K562 (cell line): Measurements from ENCODE around the gene EFHC2. TPM values are rescaled to one million over a fixed set of nuclear protein-coding genes. Genes with fewer than 3 reads are reported as not detected.

ENCODE experiments used
- ATAC-seq: fragments of 200-7000 bp; cut with Tn5 transposase; 3 replicates; pipeline ENCODE4 v1.9.1; 2020; ENCODE audit warnings: moderate library complexity
- BruUV-seq: library from RNA; stranded (reverse); fragments of 400-500 nt; replicated peaks from 2 replicates; lab custom pipeline; 2021; lab: Mats Ljungman, UMichigan
- CTCF ChIA-PET: fragments of 300-600 bp; formaldehyde crosslinking; extraction: SDS; loops from one replicate; lab custom pipeline; 2021; ENCODE audit warnings: low intra/inter-chr PET ratio; lab: Yijun Ruan, JAX
- POLR2A ChIA-PET: fragments of 300-600, 350-650 bp; sonication (Branson Sonifier 250); formaldehyde crosslinking; extraction: SDS; loops from one replicate; lab custom pipeline; 2021; ENCODE audit warnings: antibody characterized with exemption, inconsistent platforms; lab: Yijun Ruan, JAX
- DNase-seq, 4 experiments: peaks; one replicate each; pipeline versions ENCODE4 v3.0.0 to v3.0.0-alpha.2; 2011 to 2018; ENCODE audit warnings: low spot score in 3 of 4, mixed read lengths in 3 of 4; ENCODE audit errors: extremely low read depth in 1 of 4
- FAIRE-seq: peaks from 2 replicates; lab custom pipeline; 2011; peaks lifted over from hg19 to GRCh38; lab: Jason Lieb, UNC
- H2AFZ ChIP-seq: 2 replicates; pipeline ENCODE4 v1.6.0; 2011; ENCODE audit warnings: low read depth, low read length, control low read depth, inconsistent platforms
- H3K27ac ChIP-seq: fragments of 200-600 bp; 3 replicates; pipeline ENCODE4 v1.8.0; 2011; ENCODE audit warnings: low read depth, mild to moderate bottlenecking, control low read depth, inconsistent platforms, low read length, moderate library complexity, mixed read lengths; ENCODE audit errors: extremely low read depth
- H3K27me3 ChIP-seq, 2 experiments: fragments of 300-600 bp in 1 of 2; 2 replicates in 1 of 2; 3 replicates in 1 of 2; pipeline versions ENCODE4 v1.6.0 to v1.8.0; 2011; ENCODE audit warnings: inconsistent platforms in 2 of 2, low read length in 2 of 2, mild to moderate bottlenecking in 1 of 2, mixed read lengths in 1 of 2, moderate library complexity in 1 of 2; ENCODE audit not compliant: control insufficient read depth in 2 of 2, insufficient read depth in 2 of 2
- H3K36me3 ChIP-seq: fragments of 300-600 bp; 3 replicates; pipeline ENCODE4 v1.8.0; 2011; ENCODE audit warnings: mild to moderate bottlenecking, low read length, inconsistent platforms; ENCODE audit not compliant: control insufficient read depth, insufficient read depth
- H3K4me1 ChIP-seq, 2 experiments: fragments of 200-600 bp in 1 of 2; replicated peaks in 1 of 2; 2 replicates in 1 of 2; 3 replicates in 1 of 2; pipeline versions ENCODE4 v1.5.1 to v1.8.0; 2011; ENCODE audit warnings: inconsistent platforms in 2 of 2, low read length in 2 of 2, mild to moderate bottlenecking in 1 of 2, mixed read lengths in 1 of 2, moderate library complexity in 1 of 2; ENCODE audit not compliant: control insufficient read depth in 2 of 2, insufficient read depth in 2 of 2
- H3K4me2 ChIP-seq: 2 replicates; pipeline ENCODE4 v1.6.1; 2011; ENCODE audit warnings: low read length, control low read depth, inconsistent platforms, mixed read lengths; ENCODE audit not compliant: insufficient read depth
- H3K4me3 ChIP-seq: fragments of 200-600 bp; sonication (generic), shearing (Covaris generic); 2 replicates; pipeline ENCODE4 v1.5.1; 2016; ENCODE audit warnings: control low read depth, inconsistent platforms
- H3K79me2 ChIP-seq: fragments of 200-600 bp; 3 replicates; pipeline ENCODE4 v1.8.0; 2011; ENCODE audit warnings: low read length, inconsistent platforms; ENCODE audit not compliant: control insufficient read depth, insufficient read depth
- H3K9ac ChIP-seq, 2 experiments: 2 replicates each; pipeline versions ENCODE4 v1.6.0 to v1.6.1; 2011; ENCODE audit warnings: low read depth in 2 of 2, low read length in 2 of 2, control low read depth in 1 of 2, inconsistent platforms in 1 of 2, mild to moderate bottlenecking in 1 of 2, mixed read lengths in 1 of 2; ENCODE audit not compliant: insufficient read depth in 1 of 2
- H3K9me1 ChIP-seq: one replicate; pipeline ENCODE4 v1.6.0; 2011; ENCODE audit warnings: inconsistent platforms, mild to moderate bottlenecking, low read length, moderate library complexity; ENCODE audit not compliant: control insufficient read depth, insufficient read depth
- H3K9me3 ChIP-seq: replicated peaks from 2 replicates; pipeline ENCODE4 v1.5.1; 2011; ENCODE audit warnings: low read depth, low read length, inconsistent platforms; ENCODE audit not compliant: control insufficient read depth, insufficient read depth
- H4K20me1 ChIP-seq: replicated peaks from 2 replicates; pipeline ENCODE4 v1.6.1; 2011; ENCODE audit warnings: low read length, inconsistent platforms, mixed read lengths; ENCODE audit not compliant: control insufficient read depth, insufficient read depth
- BRD9 ChIP-seq: fragments of 450-650 bp; IDR thresholded peaks from 2 replicates; pipeline ENCODE4 v1.6.1; 2018; ENCODE audit warnings: low read depth; ENCODE audit not compliant: partially characterized antibody
- CBFA2T3 ChIP-seq: fragments of 450-650 bp; IDR thresholded peaks from 2 replicates; pipeline ENCODE4 v1.6.1; 2017
- CSDE1 ChIP-seq, 2 experiments: fragments of 450-650 bp; IDR thresholded peaks; 2 replicates each; pipeline ENCODE4 v1.6.1; 2016; ENCODE audit warnings: mild to moderate bottlenecking in 1 of 2
- GABPB1 ChIP-seq: sonication (generic); formaldehyde crosslinking; IDR thresholded peaks from 2 replicates; pipeline ENCODE4 v1.8.0; 2022; ENCODE audit warnings: mild to moderate bottlenecking, missing genetic modification reagents
- MEF2D ChIP-seq: conservative IDR thresholded peaks from 2 replicates; pipeline ENCODE4 v1.6.1; 2016; ENCODE audit warnings: low read depth, missing genetic modification characterization, missing compliant biosample characterization
- MEIS2 ChIP-seq: fragments of 450-650 bp; IDR thresholded peaks from 2 replicates; pipeline ENCODE4 v1.6.1; 2014; ENCODE audit warnings: mild to moderate bottlenecking; ENCODE audit not compliant: partially characterized antibody
- MYBL2 ChIP-seq, 2 experiments: fragments of 450-650 bp in 1 of 2; sonication (generic) in 1 of 2; formaldehyde crosslinking in 1 of 2; IDR thresholded peaks; 2 replicates each; pipeline versions ENCODE4 v1.6.1 to v1.8.1; 2017 to 2022; ENCODE audit warnings: borderline replicate concordance in 1 of 2, inconsistent platforms in 1 of 2, low read depth in 1 of 2, mild to moderate bottlenecking in 1 of 2, missing genetic modification reagents in 1 of 2, moderate library complexity in 1 of 2
- NCOA2 ChIP-seq, 2 experiments: fragments of 450-650 bp; IDR thresholded peaks; 2 replicates each; pipeline ENCODE4 v1.6.1; 2018; ENCODE audit warnings: mild to moderate bottlenecking in 2 of 2, moderate library complexity in 1 of 2; ENCODE audit not compliant: partially characterized antibody in 2 of 2
- PHF8 ChIP-seq: fragments of 200-600 bp; sonication (generic); IDR thresholded peaks from 2 replicates; pipeline ENCODE4 v1.6.1; 2012; ENCODE audit warnings: mixed run types, mild to moderate bottlenecking, inconsistent platforms, low read length, moderate library complexity, borderline replicate concordance
- PKNOX1 ChIP-seq: fragments of 450-650 bp; IDR thresholded peaks from 2 replicates; pipeline ENCODE4 v1.6.1; 2016
- POLR2H ChIP-seq: IDR thresholded peaks from 2 replicates; pipeline ENCODE4 v1.6.1; 2016; ENCODE audit warnings: missing genetic modification characterization, low read depth, mild to moderate bottlenecking, control low read depth, missing compliant biosample characterization, moderate library complexity
- SUPT5H ChIP-seq: fragments of 450-650 bp; IDR thresholded peaks from 2 replicates; pipeline ENCODE4 v1.6.1; 2016
- TAL1 ChIP-seq: fragments of 450-650 bp; IDR thresholded peaks from 2 replicates; pipeline ENCODE4 v1.6.1; 2016; ENCODE audit warnings: mild to moderate bottlenecking
- ZNF507 ChIP-seq: conservative IDR thresholded peaks from 2 replicates; pipeline ENCODE4 v1.6.1; 2017; ENCODE audit warnings: missing genetic modification characterization, missing compliant biosample characterization
- WGBS: fragments of 100-300 bp; shearing (Covaris generic); methylation state at CpG from one replicate; pipeline ENCODE4 v1.1.6; 2016; ENCODE audit warnings: low coverage, mixed read lengths; ENCODE audit not compliant: insufficient coverage; ENCODE audit errors: missing lambda C conversion rate; 5-methylcytosine and 5-hydroxymethylcytosine counted together
- in situ Hi-C: fragments of 300-500 bp; cut with MboI; formaldehyde crosslinking; loops from 4 replicates; pipeline ENCODE4 v1.15.0; 2018; ENCODE audit warnings: inconsistent platforms, mixed read lengths
- intact Hi-C: fragments of 100-400 bp; cut with micrococcal nuclease; formaldehyde crosslinking; loops from 2 replicates; pipeline ENCODE4 v1.14.2; 2022
- polyA plus RNA-seq, 8 experiments: library from polyadenylated mRNA; depleted of rRNA in 4 of 8; stranded (reverse) in 5 of 8; unstranded in 3 of 8; fragments of >200 nt; fragmentation: Nextera tagmentation in 2 of 8; fragmentation: Illumina TruSeq in 1 of 8; extraction: Ambion mirVana in 2 of 8; extraction: Trizol in 1 of 8; gene quantifications; 2 replicates each; pipeline versions ENCODE4 v1.2.1 to v1.2.3, GENCODE V29; 2011 to 2014; ENCODE audit warnings: inconsistent platforms in 1 of 8, missing spikeins in 1 of 8
- total RNA-seq, 7 experiments: library from RNA; depleted of rRNA in 6 of 7; stranded (reverse); fragments of >200 nt in 6 of 7; fragmentation: Illumina TruSeq in 2 of 7; extraction: Trizol in 2 of 7; gene quantifications; 2 replicates each; pipeline versions ENCODE4 v1.2.1 to v1.2.3, GENCODE V29; 2011 to 2021; ENCODE audit warnings: low replicate concordance in 1 of 7
- TF ChIP-seq, protein P1 (sequence below): fragments of 250-450 bp; sonication (Bioruptor Pico); IDR thresholded peaks from 2 replicates; pipeline ENCODE4 v1.5.1; 2021; ENCODE audit warnings: mild to moderate bottlenecking
- TF ChIP-seq, protein P2 (sequence below): fragments of 450-650 bp; formaldehyde crosslinking; conservative IDR thresholded peaks from 2 replicates; pipeline ENCODE4 v1.4.0; 2022; ENCODE audit warnings: mild to moderate bottlenecking, missing genetic modification characterization
- TF ChIP-seq, protein P3 (sequence below): fragments of 450-650 bp; IDR thresholded peaks from 2 replicates; pipeline ENCODE4 v1.6.1; 2014; ENCODE audit warnings: low read depth, mild to moderate bottlenecking, moderate library complexity, borderline replicate concordance

EFHC2 gene
- total and polyA plus RNA-seq, 9 of the 15 experiments (the other 6 are each of a cell fraction or from before 2014, with no cell fraction given), result 1.3 to 8.1 (median 3.0) TPM

- TF ChIP-seq PHF8 (peak; percentile 18; the same call in 1 of the 2 replicates), MEIS2 (peak; percentile 74), MYBL2 (IDR thresholded peaks at IDR 0.05; ENCODE audit: low read depth) (peak; percentile 72), MYBL2 (CRISPR knock-in tag; IDR thresholded peaks at IDR 0.05; ENCODE audit: borderline replicate concordance) (no peak), SUPT5H (0 out of 2 replicates have a peak, but pooled peaks have one; percentile 20), PKNOX1 (peak; percentile 90), POLR2H (tag) (0 out of 2 replicates have a peak, but pooled peaks have one; percentile 26), GABPB1 (0 out of 2 replicates have a peak, but pooled peaks have one; percentile 46)
These were observed 722 bp upstream of the EFHC2 start (continued) for GRCh38 chrX:44344194-44344593.

- Histone ChIP-seq H3K4me3 (peak overlapping the region; percentile 48), H3K4me2 (peak overlapping the region; percentile 76), H4K20me1 (no peaks in the 10 kb centered on the region), H2AFZ (peak overlapping the region; percentile 94), H3K9ac (peak overlapping the region in 1 of 2 experiments; percentile 59; a peak in 1 of 4 replicates), H3K36me3 (no peaks in the 10 kb centered on the region), H3K27ac (peak overlapping the region; percentile 74), H3K9me3 (no peaks in the 10 kb centered on the region), H3K4me1 (peaks cover 5 to 9% of the 10 kb centered on the region in 2 experiments; a peak in 4 of 5 replicates), H3K9me1 (no peaks in the 10 kb centered on the region), H3K79me2 (no peaks in the 10 kb centered on the region), H3K27me3 (no peaks in the 10 kb centered on the region)
- in situ Hi-C loops (no loop called here), intact Hi-C loops (no loop called here)
- FAIRE-seq (no peak), DNase-seq (no peak), ATAC-seq (no peak)
- CTCF ChIA-PET, result no interaction called here
- WGBS, result 46% methylated on average over 2 of the region's 3 CpGs
- no TSS peak for BruUV-seq
- POLR2A ChIA-PET, result no interaction called here
- TF ChIP-seq MEF2D (tag) (no peak), ZNF507 (no peak), CSDE1 (IDR thresholded peaks at IDR 0.05) (no peak), NCOA2 (IDR thresholded peaks at IDR 0.05; ENCODE audit: partially characterized antibody in 2 of 2) (no peak), BRD9 (no peak), TAL1 (peak; percentile 4; the same call in 1 of the 2 replicates), CBFA2T3 (peak; percentile 51)
- TF ChIP-seq, protein P1, sequence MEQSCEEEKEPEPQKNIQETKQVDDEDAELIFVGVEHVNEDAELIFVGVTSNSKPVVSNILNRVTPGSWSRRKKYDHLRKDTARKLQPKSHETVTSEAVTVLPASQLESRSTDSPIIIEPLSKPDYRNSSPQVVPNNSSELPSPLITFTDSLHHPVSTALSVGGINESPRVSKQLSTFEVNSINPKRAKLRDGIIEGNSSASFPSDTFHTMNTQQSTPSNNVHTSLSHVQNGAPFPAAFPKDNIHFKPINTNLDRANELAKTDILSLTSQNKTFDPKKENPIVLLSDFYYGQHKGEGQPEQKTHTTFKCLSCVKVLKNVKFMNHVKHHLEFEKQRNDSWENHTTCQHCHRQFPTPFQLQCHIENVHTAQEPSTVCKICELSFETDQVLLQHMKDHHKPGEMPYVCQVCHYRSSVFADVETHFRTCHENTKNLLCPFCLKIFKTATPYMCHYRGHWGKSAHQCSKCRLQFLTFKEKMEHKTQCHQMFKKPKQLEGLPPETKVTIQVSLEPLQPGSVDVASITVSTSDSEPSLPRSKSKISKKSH (CRISPR knock-in tag), result no peak
- TF ChIP-seq, protein P2, sequence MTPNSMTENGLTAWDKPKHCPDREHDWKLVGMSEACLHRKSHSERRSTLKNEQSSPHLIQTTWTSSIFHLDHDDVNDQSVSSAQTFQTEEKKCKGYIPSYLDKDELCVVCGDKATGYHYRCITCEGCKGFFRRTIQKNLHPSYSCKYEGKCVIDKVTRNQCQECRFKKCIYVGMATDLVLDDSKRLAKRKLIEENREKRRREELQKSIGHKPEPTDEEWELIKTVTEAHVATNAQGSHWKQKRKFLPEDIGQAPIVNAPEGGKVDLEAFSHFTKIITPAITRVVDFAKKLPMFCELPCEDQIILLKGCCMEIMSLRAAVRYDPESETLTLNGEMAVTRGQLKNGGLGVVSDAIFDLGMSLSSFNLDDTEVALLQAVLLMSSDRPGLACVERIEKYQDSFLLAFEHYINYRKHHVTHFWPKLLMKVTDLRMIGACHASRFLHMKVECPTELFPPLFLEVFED (CRISPR knock-in tag), result no peak
- TF ChIP-seq, protein P3, sequence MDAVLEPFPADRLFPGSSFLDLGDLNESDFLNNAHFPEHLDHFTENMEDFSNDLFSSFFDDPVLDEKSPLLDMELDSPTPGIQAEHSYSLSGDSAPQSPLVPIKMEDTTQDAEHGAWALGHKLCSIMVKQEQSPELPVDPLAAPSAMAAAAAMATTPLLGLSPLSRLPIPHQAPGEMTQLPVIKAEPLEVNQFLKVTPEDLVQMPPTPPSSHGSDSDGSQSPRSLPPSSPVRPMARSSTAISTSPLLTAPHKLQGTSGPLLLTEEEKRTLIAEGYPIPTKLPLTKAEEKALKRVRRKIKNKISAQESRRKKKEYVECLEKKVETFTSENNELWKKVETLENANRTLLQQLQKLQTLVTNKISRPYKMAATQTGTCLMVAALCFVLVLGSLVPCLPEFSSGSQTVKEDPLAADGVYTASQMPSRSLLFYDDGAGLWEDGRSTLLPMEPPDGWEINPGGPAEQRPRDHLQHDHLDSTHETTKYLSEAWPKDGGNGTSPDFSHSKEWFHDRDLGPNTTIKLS, result no peak
These were observed 606 bp downstream of the EFHC2 start for GRCh38 chrX:44342866-44343265.
